Caki2 (cell line): ENCODE results near the gene ABCA9. TPM values are rescaled to one million over a fixed set of nuclear protein-coding genes. Genes with fewer than 3 reads are reported as not detected.
"Not testable (repeated sequence)": the region's sequence is repeated elsewhere in the genome, so short reads cannot be mapped to it uniquely, and the experiment has no call there.

Source experiments
- DNase-seq: peaks from one replicate; pipeline ENCODE4 v3.0.0-alpha.2; 2015; ENCODE audit warnings: low read depth
- in situ Hi-C: cut with HindIII; loops from 2 replicates; pipeline ENCODE4 v1.10.0; 2016; ENCODE audit warnings: low sequenced_read_pairs, low pct_unique_long_range_greater_than_20kb, mixed read lengths
- total RNA-seq: library from RNA; depleted of rRNA; stranded (reverse); fragments of >200 nt; shearing (Covaris generic); gene quantifications from 2 replicates; pipeline ENCODE4 v1.2.3, GENCODE V29; 2014; ENCODE audit warnings: low replicate concordance

ABCA9 gene
- total RNA-seq, 1 experiment from 2014 or later, result not detected

GRCh38 chr17:69070378-69071232 lies 9.9 kb upstream of the ABCA9 start:
- DNase-seq, in situ Hi-C loops: not testable (repeated sequence)

DNA sequence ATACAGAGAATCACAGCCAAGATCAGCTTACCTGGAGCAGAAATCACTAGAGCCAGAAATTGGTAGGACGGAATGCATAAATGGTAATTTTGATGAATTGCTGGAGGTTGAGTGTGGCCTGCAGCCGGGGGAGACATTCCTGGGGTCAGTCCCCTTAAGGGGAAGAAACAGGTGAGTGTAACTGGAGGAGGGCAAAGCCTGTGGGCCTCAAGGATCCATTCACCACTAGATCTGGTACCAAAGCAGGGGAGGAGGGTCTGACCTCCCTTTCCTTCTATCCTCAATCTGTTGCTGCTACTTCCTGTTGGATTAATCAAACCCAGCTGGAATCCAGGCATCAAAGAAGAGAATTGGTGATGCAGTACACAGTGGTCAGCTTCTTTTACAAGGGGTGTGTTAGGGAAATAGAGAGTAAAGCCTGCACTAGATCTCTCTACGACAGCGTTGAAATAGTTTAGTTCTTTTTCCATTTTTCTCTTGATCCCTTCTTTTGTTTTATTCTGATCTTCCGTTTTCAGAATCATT lies 8.6 kb upstream of the ABCA9 start:
- in situ Hi-C loops, result no loop called here
- DNase-seq, result no peak

DNA sequence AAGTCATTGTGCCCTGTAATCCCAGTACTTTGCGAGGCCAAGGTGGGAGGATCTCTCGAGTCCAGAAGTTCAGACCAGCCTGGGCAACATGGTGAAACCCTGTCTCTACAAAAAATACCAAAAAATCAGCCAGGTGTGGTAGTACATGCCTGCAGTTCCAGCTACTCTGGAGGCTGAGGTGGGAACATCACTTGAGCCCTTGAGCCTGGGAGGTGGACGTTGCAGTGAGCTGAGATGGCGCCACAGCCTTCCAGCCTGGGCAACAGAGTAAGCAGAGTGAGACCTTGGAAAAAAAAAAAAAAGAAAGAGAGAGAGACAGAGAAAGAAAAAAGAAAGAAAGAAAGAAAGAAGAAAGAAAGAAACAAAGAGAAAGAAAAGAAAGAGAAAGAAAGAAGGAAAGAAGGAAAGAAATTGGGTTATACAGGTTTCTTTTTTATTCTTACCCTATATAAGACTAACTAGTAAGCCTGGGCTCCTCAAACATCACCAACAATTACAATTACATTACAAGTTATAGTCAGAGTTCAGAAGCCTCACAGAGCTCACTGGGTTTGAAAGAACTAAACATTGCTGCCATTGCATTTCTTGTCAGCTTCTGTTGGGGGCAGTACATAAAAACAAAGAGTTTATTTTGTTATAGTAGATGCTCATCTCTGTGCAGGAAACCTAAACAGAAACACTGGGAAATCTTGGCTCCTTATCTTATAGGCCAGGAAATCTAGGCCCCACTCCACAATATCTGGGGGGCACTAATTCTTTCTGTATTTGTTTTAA lies 6.7 kb upstream of the ABCA9 start:
- in situ Hi-C loops, result no loop called here
- no peak for DNase-seq

DNA sequence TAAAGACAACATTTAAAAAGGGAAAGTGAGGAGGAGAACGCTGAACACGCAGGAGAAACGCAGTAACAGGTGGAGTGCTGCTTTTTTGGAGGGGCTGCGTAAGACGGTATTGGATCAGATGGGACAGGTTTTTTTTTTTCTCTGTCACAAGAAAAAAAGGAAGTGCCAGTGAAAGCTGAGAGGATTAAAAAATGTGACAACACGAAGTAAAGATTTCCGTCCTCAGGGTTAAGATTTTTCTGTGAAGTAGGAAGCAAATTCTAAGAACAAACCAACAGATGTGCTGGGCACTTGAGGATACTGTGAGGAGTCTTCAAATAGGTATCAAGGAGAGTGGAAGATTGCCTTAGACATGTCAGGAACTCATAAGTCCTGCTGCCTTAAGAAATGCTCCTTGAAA lies 5.8 kb upstream of the ABCA9 start:
- in situ Hi-C loops, result no loop called here
- no peak for DNase-seq

DNA sequence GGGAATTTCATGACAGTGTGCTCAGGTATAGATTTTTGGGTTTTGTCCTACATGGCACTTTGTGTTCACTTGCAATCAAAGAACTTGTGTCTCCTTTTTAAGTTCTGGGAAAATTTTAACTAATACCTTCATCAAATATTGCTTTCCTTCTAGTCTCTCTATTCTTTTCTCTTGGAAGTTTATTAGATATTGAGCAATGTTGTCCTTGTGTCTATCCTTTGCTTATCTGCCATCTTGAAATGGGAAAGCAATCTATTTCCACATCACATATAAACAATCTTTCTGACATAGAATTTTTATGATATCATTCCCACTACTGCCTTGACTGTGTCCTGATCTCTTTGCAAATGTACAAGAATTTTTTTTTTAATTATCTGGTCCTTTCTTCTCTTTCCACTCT lies 4.4 kb upstream of the ABCA9 start:
- no peak for DNase-seq
- in situ Hi-C loops, result no loop called here

- in situ Hi-C loops, result no loop called here
- no peak for DNase-seq
Measured at GRCh38 chr17:69064476-69064875, 3.7 kb upstream of the ABCA9 start.

- DNase-seq, result no peak
- in situ Hi-C loops, result no loop called here
Measured at GRCh38 chr17:69064001-69064400, 3.3 kb upstream of the ABCA9 start.

DNA sequence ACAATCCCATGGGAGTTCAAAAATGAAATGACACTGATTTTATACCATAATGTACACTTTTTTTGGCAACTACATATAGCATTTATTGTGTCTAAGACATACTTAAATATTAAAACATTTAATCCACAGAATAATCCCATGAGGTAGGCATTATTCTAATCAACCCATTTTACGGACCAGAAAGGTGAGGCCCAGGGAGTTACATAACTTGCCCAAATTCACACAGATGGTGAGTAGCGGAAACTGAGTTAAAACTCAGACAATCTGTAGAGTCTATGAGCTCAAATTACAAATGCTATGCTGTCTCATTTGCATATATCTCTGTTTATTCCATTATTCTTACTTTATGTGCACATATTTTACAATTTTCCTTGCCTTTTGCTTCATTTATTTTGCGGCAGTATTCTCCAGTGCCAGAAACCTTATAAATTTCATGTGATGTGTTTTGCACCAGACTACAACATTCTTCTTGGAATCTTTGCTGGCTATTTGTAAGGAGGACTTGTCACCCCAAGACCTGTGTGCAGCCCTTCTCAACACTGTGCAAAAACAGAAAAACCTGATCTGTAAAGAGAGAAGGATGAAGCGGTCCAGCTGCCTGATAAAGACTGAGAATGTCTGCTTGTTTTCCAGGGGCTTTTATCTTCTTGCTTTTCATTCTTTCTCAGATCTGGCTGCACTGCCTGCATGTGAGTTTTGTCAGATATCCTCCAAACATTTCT lies 2.3 kb upstream of the ABCA9 start:
- in situ Hi-C loops, result no loop called here

GRCh38 chr17:69061721-69062556 lies 1.2 kb upstream of the ABCA9 start:
- in situ Hi-C loops, result no loop called here
- DNase-seq, result no peak

More for the DNA sequence above, 2.3 kb upstream of the ABCA9 start:
- no peak for DNase-seq

- no peak for DNase-seq
- in situ Hi-C loops, result no loop called here
Measured at GRCh38 chr17:69059458-69060175, 1.1 kb downstream of the ABCA9 start.

DNA sequence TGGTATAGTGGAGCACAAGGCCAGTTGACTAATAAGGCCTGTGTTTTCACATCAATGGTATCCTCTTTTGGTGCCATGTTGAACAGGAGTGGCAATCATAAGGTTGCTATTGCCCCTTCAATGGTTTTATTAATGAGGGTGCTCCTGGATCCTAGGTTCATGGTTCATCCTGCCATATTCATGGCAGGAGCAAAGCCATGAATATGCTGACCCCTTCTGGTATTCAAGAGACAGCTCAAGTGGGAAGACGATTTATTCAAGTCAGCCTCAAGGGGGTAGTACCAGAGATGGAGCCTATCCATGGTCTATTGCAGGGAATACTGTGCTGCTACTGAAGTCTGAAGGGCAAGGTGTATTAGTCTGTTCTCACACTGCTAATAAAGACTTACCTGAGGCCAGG lies 2.6 kb downstream of the ABCA9 start:
- DNase-seq, result no peak
- in situ Hi-C loops, result no loop called here

DNA sequence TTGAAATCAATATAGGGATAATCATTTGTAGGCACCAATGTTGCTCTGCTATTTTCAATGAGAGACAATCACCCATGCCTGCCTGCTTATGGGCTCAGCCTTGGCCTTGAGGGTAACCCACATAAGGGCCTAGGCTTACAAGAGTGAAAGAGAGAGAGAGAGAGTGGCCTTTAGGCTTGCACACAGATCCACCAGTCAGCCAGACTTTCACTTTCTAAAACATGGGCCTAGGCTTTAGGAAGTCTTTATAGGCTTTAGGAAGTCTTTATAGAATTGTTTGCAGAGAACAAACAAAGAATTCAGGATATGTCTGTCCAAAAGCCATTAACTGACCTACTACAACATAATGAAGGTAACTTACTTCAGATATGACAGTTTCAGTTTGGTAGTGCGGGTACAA lies 3.4 kb downstream of the ABCA9 start:
- in situ Hi-C loops, result no loop called here
- no peak for DNase-seq

GRCh38 chr17:69056179-69056823 lies 4.4 kb downstream of the ABCA9 start:
- no peak for DNase-seq
- in situ Hi-C loops, result no loop called here

DNA sequence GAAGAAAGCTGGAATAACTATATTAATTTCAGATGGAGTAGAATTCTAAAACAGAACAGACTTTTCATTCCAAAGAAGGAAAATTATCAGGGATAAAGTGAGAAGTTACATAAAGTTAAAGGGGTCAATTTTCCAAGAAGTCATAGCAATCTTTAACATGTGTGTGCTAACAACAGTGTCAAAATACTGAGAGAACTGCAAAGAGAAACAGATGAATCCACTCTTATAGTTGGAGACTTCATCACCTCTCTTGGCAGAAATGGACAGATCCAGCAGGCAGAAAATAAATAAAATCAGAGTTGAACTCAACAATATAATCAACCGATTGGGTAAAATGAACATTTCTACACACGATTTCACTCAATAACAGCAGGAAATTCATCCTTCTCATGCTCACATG lies 5.4 kb downstream of the ABCA9 start:
- no peak for DNase-seq
- in situ Hi-C loops, result no loop called here

DNA sequence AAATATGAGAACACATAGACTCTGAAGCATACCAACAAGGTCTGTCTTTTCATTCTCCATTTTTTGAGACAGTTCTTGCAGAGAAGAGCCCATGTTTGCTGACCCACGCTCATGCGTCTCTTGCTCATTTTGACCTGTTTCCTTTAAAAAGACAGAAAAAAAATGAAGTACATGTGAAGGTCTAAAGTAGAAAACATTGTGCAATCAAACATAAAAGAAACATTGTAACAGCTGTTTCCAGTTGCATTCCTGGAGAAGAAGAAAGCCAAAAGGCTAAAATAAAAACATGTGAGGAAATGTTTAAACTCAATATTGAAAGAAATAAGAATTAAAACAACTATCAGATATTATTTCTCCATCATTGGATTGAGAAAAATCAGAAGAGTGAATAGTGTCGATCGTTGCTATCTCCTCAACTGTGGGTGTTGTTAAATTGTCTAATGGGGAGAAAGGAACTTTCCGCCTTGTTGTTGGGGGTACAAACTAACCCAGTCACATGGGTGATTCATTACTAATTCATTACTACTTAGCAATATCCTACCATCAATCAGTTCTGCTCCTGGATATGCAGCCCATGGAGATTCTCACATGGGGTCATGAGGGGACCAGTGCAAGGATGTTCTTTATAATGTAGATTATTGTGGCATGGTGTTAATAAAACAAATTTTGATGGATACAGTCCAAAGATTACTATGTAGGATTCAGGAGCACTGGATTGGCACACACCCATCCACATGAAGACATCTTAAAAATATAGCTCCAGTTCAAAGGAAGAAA lies 9.5 kb downstream of the ABCA9 start:
- no peak for DNase-seq
- in situ Hi-C loops, result no loop called here

DNA sequence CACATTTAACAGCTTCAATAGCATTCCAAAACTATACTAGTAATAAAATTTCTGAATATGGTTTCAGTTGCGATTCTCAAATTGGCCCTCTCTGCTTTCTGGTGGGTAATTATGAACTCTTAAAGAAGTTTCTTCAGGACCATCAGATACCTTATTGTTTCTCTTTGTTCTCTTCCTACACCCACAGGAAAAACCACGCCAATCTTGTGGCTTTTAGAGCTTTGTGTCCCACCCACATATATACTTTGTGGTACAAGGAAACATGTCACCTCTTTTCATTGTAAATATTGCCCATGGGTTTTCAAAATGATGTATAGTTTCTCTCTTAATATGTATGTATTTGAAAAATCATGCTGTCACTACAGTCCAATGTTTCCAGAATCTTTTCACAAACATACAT lies 12.1 kb downstream of the ABCA9 start:
- no peak for DNase-seq
- in situ Hi-C loops, result no loop called here
